HS-5 (cell line): ENCODE results near the gene PDSS1.
"Not testable (repeated sequence)": the region's sequence is repeated elsewhere in the genome, so short reads cannot be mapped to it uniquely, and the experiment has no call there.

ENCODE experiments used
- DNase-seq: peaks from one replicate; pipeline ENCODE4 v3.0.0-alpha.2; 2012; ENCODE audit warnings: low read depth

PDSS1 gene

GRCh38 chr10:26697163-26697921 is at the start of gene PDSS1:
Gene PDSS1 (plus strand): TSS chr10:26697701. CDS start chr10:26697712, 11 bp downstream.
- DNase-seq, result no peak

GRCh38 chr10:26648245-26648636 is 49.3 kb upstream of the PDSS1 start:
- DNase-seq, result not testable (repeated sequence)

- no peak for DNase-seq
Measured at GRCh38 chr10:26650406-26650805, 47.1 kb upstream of the PDSS1 start.

GRCh38 chr10:26651476-26651875 is 46.0 kb upstream of the PDSS1 start:
- DNase-seq, result not testable (repeated sequence)

GRCh38 chr10:26653004-26653403 is 44.5 kb upstream of the PDSS1 start:
- DNase-seq, result no peak

GRCh38 chr10:26655746-26656145 is 41.8 kb upstream of the PDSS1 start:
- DNase-seq, result no peak

- DNase-seq, result no peak
Measured at GRCh38 chr10:26662864-26663263, 34.6 kb upstream of the PDSS1 start.

GRCh38 chr10:26665080-26666048 is 32.1 kb upstream of the PDSS1 start:
- no peak for DNase-seq

GRCh38 chr10:26675873-26676257 is 21.6 kb upstream of the PDSS1 start:
- no peak for DNase-seq

- no peak for DNase-seq
Measured at GRCh38 chr10:26679588-26679987, 17.9 kb upstream of the PDSS1 start.

GRCh38 chr10:26681076-26681475 is 16.4 kb upstream of the PDSS1 start:
- DNase-seq, result no peak

GRCh38 chr10:26681971-26682370 is 15.5 kb upstream of the PDSS1 start:
- not testable (repeated sequence) for DNase-seq

- DNase-seq, result no peak
Measured at GRCh38 chr10:26682931-26683330, 14.6 kb upstream of the PDSS1 start.

GRCh38 chr10:26684667-26685264 is 12.7 kb upstream of the PDSS1 start:
- not testable (repeated sequence) for DNase-seq

- DNase-seq, result no peak
Measured at GRCh38 chr10:26685441-26685840, 12.1 kb upstream of the PDSS1 start.

- DNase-seq, result no peak
Measured at GRCh38 chr10:26689399-26689798, 8.1 kb upstream of the PDSS1 start.

- no peak for DNase-seq
Measured at GRCh38 chr10:26690731-26691475, 6.6 kb upstream of the PDSS1 start.

GRCh38 chr10:26694536-26694935 is 3.0 kb upstream of the PDSS1 start:
- not testable (repeated sequence) for DNase-seq

GRCh38 chr10:26696786-26697162 is 727 bp upstream of the PDSS1 start:
- no peak for DNase-seq

- no peak for DNase-seq
Measured at GRCh38 chr10:26697922-26698608, 564 bp downstream of the PDSS1 start.

GRCh38 chr10:26698909-26699308 is 1.4 kb downstream of the PDSS1 start:
- DNase-seq, result no peak
